ENCODE measurements around the gene METTL24. TPM values are rescaled to one million over a fixed set of nuclear protein-coding genes. Genes with fewer than 3 reads are reported as not detected.

METTL24 gene
- total and polyA plus RNA-seq, 2 experiments from 2014 or later = not detected

DNA sequence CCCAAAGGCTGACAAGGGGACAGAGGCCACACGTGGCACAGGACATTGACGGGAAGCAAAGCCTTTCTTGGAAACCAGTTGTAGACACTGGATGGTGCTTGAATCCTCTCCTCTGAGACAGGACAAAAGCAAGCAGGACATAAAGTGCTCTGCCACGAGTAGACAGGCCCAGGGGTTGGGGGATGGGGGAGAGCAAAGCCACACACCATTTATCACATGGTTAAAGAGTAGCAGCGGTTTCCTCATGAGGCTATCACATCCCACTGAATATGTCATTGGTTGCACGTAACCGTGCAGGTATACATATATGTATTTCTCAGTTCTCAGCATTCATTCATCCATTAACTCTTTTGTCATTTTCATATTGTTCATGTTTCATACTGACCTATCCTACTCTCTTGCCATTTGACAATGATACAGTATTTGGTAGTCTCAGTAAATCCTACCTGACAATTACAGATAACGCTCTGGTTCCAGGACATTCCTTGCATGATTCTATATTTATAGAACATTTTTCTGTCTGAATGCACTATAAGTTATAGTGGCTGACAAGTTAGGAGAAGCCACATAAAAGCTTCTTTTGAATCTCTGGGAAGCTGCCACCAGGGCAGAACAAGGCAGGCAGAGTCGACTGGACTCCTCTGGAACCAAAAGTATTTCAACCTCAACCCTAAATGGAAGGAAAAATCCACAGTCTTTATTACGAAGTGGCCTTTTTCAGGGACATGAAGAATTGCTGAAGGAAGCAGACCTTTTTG lies 23.5 kb downstream of the METTL24 start:
- no peak overlapping the region for H3K27ac ChIP-seq
- no peak overlapping the region for H3K9ac ChIP-seq
- H3K9me3 ChIP-seq (ENCODE audit: low read depth) = no peaks in the 10 kb centered on the region
- H4K20me1 ChIP-seq (ENCODE audit: insufficient read depth) = no peaks in the 10 kb centered on the region
- no peak for DNase-seq
- peaks cover 20% of the 10 kb centered on the region for H3K4me1 ChIP-seq (ENCODE audit: insufficient read depth)
- H3K79me2 ChIP-seq (ENCODE audit: insufficient read depth) = no peaks in the 10 kb centered on the region
- H3K36me3 ChIP-seq (ENCODE audit: low read depth) = no peaks in the 10 kb centered on the region
- no peaks in the 10 kb centered on the region for H3K27me3 ChIP-seq (replicated peaks; ENCODE audit: insufficient read depth)
- 0 out of 2 replicates have a peak, but pooled peaks cover 7% of the 10 kb centered on the region for H3F3A ChIP-seq (ENCODE audit: insufficient read depth)
- H3K4me2 ChIP-seq (ENCODE audit: unreplicated experiment) = no peak overlapping the region
- H3K9me2 ChIP-seq (ENCODE audit: insufficient read depth) = no peaks in the 10 kb centered on the region
- 0 out of 2 replicates have a peak overlapping the region, but pooled peaks have one; percentile 24 for H2AFZ ChIP-seq
- WGBS, 2 experiments (ENCODE audit: low coverage in 1 of 2, low lambda C conversion rate in 2 of 2, missing lambda C conversion rate in 2 of 2) = 62% methylated on average over 9 of the region's 9 CpGs
- H3K4me3 ChIP-seq = no peak overlapping the region
- TF ChIP-seq EZH2phosphoT487 (IDR thresholded peaks at IDR 0.05; ENCODE audit: insufficient read depth, low read depth) (no peak), EZH2 (IDR thresholded peaks at IDR 0.05; ENCODE audit: insufficient read depth, poor library complexity, severe bottlenecking) (no peak)
- in situ Hi-C loops (cut with MboI) = no loop called here

DNA sequence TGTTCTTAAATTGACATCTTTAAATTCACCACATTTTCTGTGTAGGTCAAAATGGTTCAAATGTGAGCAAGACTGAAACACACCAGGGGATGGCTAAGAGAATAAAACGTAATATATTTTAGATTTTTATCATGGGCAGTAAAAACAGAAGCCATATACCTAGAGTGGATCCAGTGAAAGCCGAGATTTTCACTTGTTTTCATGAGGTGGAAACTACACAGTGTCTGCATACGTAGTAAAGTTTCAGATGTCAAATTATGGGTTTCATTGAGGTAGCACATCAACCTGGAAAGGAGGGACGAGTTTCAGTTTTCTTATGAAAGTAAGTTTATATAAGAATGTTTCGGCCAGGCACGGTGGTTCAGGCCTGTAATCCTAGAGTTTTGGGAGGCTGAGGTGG lies 25.9 kb downstream of the METTL24 start:
- 84 to 86% methylated on average over 6 of the region's 6 CpGs for WGBS, 2 experiments (ENCODE audit: low coverage in 1 of 2, low lambda C conversion rate in 2 of 2, missing lambda C conversion rate in 2 of 2)
- Histone ChIP-seq H3K4me2 (ENCODE audit: unreplicated experiment) (no peak overlapping the region), H4K20me1 (ENCODE audit: insufficient read depth) (no peaks in the 10 kb centered on the region), H3K36me3 (ENCODE audit: low read depth) (no peaks in the 10 kb centered on the region), H3K9ac (no peak overlapping the region), H3K79me2 (ENCODE audit: insufficient read depth) (no peaks in the 10 kb centered on the region), H3K27me3 (replicated peaks; ENCODE audit: insufficient read depth) (no peaks in the 10 kb centered on the region), H3K4me1 (ENCODE audit: insufficient read depth) (peaks cover 36% of the 10 kb centered on the region), H3K27ac (no peak overlapping the region), H3K9me2 (ENCODE audit: insufficient read depth) (no peaks in the 10 kb centered on the region), H3F3A (ENCODE audit: insufficient read depth) (peaks cover 20% of the 10 kb centered on the region), H3K9me3 (ENCODE audit: low read depth) (no peaks in the 10 kb centered on the region), H2AFZ (no peak overlapping the region), H3K4me3 (no peak overlapping the region)
- DNase-seq = no peak
- TF ChIP-seq EZH2 (IDR thresholded peaks at IDR 0.05; ENCODE audit: insufficient read depth, poor library complexity, severe bottlenecking) = no peak
- TF ChIP-seq EZH2phosphoT487 (IDR thresholded peaks at IDR 0.05; ENCODE audit: insufficient read depth, low read depth) = no peak
- in situ Hi-C loops (cut with MboI) = no loop called here

DNA sequence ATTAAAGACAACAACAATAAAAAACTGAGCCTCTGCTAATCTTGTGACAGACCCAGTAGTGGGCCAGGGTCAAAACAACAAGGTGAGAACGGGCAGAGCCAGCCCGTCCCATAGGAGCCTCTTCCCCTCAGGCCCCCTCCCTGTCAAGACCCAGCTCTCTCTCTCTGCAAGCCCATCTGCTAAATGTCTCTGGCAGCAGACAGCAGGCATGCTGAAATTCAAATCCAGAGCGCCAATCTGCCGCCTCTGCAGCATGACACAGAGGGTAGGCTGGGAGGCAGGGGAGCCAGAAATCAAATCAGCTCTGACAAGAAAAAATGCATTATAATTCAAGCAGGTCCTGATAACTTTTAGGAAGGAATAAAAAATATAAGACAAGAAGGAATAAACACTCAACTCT lies 26.3 kb downstream of the METTL24 start:
- no peak overlapping the region for H3K27ac ChIP-seq
- TF ChIP-seq EZH2 (IDR thresholded peaks at IDR 0.05; ENCODE audit: insufficient read depth, poor library complexity, severe bottlenecking) = no peak
- no peak for TF ChIP-seq EZH2phosphoT487 (IDR thresholded peaks at IDR 0.05; ENCODE audit: insufficient read depth, low read depth)
- no peaks in the 10 kb centered on the region for H3K36me3 ChIP-seq (ENCODE audit: low read depth)
- no peak overlapping the region for H3K9ac ChIP-seq
- WGBS, 2 experiments (ENCODE audit: low coverage in 1 of 2, low lambda C conversion rate in 2 of 2, missing lambda C conversion rate in 2 of 2) = 1 to 8% methylated on average over 4 of the region's 4 CpGs
- H3K4me2 ChIP-seq (ENCODE audit: unreplicated experiment) = no peak overlapping the region
- DNase-seq = peak; percentile 63
- peaks cover 20% of the 10 kb centered on the region for H3F3A ChIP-seq (ENCODE audit: insufficient read depth)
- H3K4me3 ChIP-seq = no peak overlapping the region
- H2AFZ ChIP-seq = no peak overlapping the region
- no peaks in the 10 kb centered on the region for H4K20me1 ChIP-seq (ENCODE audit: insufficient read depth)
- in situ Hi-C loops (cut with MboI) = no loop called here
- H3K4me1 ChIP-seq (ENCODE audit: insufficient read depth) = peaks cover 36% of the 10 kb centered on the region
- H3K9me2 ChIP-seq (ENCODE audit: insufficient read depth) = no peaks in the 10 kb centered on the region
- H3K27me3 ChIP-seq (replicated peaks; ENCODE audit: insufficient read depth) = no peaks in the 10 kb centered on the region
- H3K9me3 ChIP-seq (ENCODE audit: low read depth) = no peaks in the 10 kb centered on the region
- no peaks in the 10 kb centered on the region for H3K79me2 ChIP-seq (ENCODE audit: insufficient read depth)

DNA sequence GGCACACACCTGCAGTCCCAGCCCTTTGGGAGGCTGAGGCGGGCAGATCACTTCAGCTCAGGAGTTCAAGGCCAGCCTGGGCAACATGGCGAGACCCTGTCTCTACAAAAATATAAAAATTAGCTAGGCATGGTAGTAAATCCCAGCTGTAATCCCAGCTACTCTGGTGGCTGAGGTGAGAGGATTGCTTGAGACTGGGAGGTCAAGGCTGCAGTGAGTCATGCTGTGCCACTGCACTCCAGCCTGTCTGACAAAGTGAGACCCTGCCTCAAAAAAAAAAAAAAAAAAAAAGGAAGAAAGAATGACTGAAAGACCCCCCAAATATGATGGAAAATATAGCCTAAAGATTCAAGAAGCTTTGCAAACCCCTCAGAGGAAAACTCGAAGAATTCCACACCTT lies 26.8 kb downstream of the METTL24 start:
- Histone ChIP-seq H3K36me3 (ENCODE audit: low read depth) (no peaks in the 10 kb centered on the region), H3K4me3 (no peak overlapping the region), H3K4me1 (ENCODE audit: insufficient read depth) (peaks cover 36% of the 10 kb centered on the region), H4K20me1 (ENCODE audit: insufficient read depth) (no peaks in the 10 kb centered on the region), H3K27me3 (replicated peaks; ENCODE audit: insufficient read depth) (no peaks in the 10 kb centered on the region), H2AFZ (no peak overlapping the region), H3F3A (ENCODE audit: insufficient read depth) (peaks cover 20% of the 10 kb centered on the region), H3K9me3 (ENCODE audit: low read depth) (no peaks in the 10 kb centered on the region), H3K9me2 (ENCODE audit: insufficient read depth) (no peaks in the 10 kb centered on the region), H3K4me2 (ENCODE audit: unreplicated experiment) (no peak overlapping the region), H3K27ac (no peak overlapping the region), H3K9ac (no peak overlapping the region), H3K79me2 (ENCODE audit: insufficient read depth) (no peaks in the 10 kb centered on the region)
- in situ Hi-C loops (cut with MboI) = no loop called here
- DNase-seq = no peak
- no peak for TF ChIP-seq EZH2 (IDR thresholded peaks at IDR 0.05; ENCODE audit: insufficient read depth, poor library complexity, severe bottlenecking)
- no peak for TF ChIP-seq EZH2phosphoT487 (IDR thresholded peaks at IDR 0.05; ENCODE audit: insufficient read depth, low read depth)
- WGBS, 2 experiments (ENCODE audit: low coverage in 1 of 2, low lambda C conversion rate in 2 of 2, missing lambda C conversion rate in 2 of 2) = 53 to 57% methylated on average over 3 of the region's 3 CpGs
